Pons (tissue), 1 donor: ENCODE data around the gene TMEM126A.
"Not testable (repeated sequence)": the region's sequence is repeated elsewhere in the genome, so short reads cannot be mapped to it uniquely, and the experiment has no call there.

Experiments
- DNase-seq: peaks from one replicate; pipeline ENCODE4 v3.0.0-alpha.2; 2016; ENCODE audit warnings: low spot score

Gene TMEM126A

DNA sequence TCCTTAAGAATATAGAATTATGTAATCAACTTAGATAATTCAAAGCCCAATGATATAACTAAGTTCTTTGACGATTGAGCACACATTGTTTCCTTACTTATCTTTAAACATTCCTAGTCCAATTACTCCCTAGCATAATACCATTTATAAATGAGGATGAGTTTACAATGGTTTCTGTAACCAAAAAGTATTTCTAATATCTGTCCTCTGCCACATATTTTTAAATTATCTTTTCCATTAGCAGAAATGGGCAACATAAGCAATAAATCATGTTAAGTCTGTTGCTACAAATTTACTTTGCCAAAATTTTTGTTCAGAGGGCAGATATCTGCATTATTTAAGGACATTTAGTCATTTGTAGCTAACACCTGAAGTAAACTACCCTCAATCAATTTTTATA lies 10.4 kb downstream of the TMEM126A start:
- DNase-seq: no peak

GRCh38 chr11:85661972-85662664 lies 14.4 kb downstream of the TMEM126A start:
- DNase-seq: no peak

- DNase-seq: no peak
Measured at GRCh38 chr11:85663080-85663752, 15.4 kb downstream of the TMEM126A start.

GRCh38 chr11:85663753-85664614 lies 16.2 kb downstream of the TMEM126A start:
- DNase-seq: peak; percentile 74

DNA sequence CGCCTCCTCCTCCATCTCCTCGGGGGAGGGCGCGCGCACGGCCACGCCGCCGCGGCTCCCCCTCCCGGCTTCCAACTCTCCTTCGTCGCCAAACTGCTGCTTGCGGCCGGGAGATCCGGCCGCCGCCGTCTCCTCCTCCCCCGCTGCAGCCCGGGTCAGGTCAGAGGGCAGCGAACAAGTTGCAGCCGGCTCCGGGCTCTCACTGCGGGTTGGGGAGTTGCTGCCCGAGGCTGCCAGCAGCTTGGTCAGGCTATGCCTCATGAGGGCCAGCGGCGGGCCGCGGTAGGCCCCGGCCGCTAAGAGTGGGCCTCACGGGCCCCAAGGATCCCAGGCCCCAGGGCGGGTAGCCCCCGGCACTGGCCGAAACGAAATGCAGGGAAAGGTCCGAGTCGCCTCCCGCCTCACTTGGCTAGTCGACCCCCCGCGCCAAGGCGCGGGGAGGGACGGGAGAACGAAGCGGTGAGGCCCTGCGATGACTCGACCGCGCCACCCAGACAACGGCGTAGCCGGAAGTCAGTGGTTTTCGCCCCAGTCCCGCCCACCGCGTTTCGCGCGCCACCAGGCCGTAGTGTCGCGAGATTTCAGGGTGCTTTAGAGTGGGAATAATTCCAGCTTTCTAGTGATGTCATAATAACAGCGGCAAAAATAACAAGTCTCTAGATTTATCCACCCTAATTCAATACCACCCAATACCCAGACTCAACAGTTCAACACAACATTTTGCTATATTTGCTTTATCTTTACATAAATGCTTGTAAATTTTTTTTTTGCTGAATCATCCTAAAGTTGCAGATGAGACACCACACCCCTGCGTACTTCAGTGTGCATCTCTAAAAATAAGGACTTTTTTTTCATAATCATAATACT lies 17.1 kb downstream of the TMEM126A start, which contains the start of gene CREBZF:
TSS of gene CREBZF (minus strand) at position 515 of the 867 bp plus-strand sequence. CDS start at position 261, 254 bp downstream.
- peak; percentile 96 for DNase-seq

DNA sequence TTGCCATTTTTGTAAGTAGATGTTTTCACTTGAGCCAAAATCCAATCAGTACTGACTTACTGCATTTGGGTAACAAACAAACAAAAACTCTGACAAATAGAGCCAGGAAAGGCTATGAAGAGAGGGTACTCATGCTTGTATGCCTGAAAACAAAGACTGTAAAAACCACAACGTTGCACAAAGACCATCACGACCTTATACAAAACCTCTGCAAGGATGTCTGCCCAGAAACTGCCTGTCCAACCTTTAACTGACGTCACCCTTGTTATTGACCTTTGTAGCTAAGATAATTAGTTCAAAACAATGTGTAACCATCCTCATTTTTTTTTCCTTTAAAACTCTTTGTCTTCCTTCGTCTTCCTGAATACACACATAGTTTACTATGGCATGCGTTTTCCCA lies 18.0 kb downstream of the TMEM126A start:
- no peak for DNase-seq

- no peak for DNase-seq
Measured at GRCh38 chr11:85666687-85667086, 18.9 kb downstream of the TMEM126A start.

- no peak for DNase-seq
Measured at GRCh38 chr11:85668157-85668556, 20.4 kb downstream of the TMEM126A start.

DNA sequence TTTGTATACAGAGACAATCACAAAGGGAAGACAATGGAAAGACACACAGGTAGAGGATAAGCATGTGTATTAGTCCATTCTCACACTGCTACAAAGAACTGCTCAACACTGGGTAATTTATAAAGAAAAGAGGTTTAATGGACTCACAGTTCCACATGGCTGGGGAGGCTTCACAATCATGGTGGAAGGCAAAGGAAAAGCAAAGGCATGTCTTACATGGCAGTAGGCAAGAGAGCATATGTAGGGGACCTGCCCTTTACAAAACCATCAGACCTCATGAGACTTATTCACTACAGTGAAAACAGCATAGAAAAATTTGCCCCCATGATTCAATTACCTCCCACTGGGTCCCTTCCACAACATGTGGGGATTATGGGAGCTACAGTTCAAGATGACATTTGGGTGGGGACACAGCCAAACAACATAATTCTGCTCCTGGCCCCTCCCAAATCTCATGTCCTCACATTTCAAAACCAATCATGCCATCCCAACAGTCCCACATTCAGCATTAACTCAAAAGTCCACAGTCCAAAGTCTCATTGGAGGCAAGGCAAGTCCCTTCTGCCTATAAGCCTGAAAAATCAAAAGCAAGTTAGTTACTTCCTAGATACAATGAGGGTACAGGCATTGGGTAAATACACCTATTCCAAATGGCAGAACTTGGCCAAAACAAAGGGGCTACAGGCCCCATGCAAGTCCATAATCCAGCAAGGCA lies 23.3 kb downstream of the TMEM126A start:
- DNase-seq: not testable (repeated sequence)

- DNase-seq: no peak
Measured at GRCh38 chr11:85672105-85672902, 24.5 kb downstream of the TMEM126A start.

DNA sequence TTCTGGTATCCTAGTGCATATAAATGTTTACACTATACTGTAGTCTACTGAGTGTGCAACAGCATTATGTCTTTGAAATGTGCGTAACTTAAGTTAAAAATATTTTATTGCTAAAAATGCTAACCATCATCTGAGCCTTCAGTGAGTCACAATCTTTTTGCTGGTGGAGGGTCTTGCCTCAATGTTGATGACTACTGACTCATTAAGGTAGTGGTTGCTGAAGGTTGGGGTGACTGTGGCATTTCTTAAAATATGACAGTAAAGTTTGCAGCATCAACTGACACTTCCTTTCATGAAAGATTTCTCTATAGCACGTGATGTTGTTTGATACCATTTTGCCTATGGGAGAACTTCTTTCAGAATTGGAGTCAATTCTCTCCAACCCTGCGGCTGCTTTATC lies 25.6 kb downstream of the TMEM126A start:
- no peak for DNase-seq

DNA sequence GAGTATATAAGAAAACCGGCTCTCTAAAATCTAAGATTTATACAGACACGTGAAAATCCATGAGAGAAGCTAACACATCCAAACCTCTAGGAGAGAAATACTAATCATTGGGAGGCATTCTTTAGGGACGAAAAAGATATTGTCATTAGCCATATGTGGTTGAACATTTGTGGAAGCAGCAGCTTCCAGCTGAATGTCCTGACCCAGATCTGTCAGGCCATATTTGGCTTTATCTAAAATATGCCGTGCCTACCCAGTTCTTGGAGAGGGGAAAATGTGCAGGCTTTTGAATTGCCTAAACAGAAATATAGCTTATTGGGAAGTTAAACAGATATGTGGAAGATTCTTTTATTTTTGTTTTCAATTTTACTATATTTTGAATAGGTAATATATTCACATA lies 31.8 kb downstream of the TMEM126A start:
- DNase-seq: no peak

GRCh38 chr11:85680897-85681296 lies 33.1 kb downstream of the TMEM126A start:
- no peak for DNase-seq

GRCh38 chr11:85682330-85683305 lies 34.9 kb downstream of the TMEM126A start:
- peak; percentile 38 for DNase-seq

DNA sequence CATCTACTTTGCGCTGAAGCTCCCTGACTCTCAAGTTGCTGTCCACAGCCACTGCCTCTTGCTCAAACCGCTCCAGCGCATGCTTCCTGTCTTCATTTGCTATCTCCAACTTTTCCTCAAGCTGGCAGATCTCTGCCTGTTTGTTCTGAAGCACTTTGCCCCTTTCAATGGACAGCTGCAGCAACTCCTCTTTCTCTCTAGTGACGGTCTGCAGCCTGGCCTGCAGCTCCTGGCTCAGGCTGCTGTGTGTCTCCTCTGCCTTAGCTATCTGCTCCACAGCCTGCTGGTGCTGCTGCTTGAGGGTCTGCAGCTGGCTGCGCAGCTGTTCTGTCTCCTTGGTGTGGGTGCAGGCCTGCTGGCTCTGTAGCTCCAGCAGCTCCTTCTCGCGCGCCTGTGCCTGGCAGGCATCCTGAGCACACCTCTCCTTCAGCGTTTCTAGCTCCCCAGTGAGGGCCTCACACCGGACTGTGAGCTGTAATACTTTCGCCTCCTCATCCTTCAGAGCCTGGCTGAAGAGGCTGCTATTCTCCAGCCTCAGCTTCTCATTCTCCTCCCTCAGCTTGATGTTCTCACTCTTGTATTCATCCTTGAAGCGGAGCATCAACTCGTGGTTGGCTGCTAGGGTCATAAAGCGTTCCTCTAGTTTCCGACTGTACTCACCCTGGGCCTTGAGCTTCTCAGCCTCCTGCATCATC lies 37.5 kb downstream of the TMEM126A start:
- peak; percentile 29 for DNase-seq

DNA sequence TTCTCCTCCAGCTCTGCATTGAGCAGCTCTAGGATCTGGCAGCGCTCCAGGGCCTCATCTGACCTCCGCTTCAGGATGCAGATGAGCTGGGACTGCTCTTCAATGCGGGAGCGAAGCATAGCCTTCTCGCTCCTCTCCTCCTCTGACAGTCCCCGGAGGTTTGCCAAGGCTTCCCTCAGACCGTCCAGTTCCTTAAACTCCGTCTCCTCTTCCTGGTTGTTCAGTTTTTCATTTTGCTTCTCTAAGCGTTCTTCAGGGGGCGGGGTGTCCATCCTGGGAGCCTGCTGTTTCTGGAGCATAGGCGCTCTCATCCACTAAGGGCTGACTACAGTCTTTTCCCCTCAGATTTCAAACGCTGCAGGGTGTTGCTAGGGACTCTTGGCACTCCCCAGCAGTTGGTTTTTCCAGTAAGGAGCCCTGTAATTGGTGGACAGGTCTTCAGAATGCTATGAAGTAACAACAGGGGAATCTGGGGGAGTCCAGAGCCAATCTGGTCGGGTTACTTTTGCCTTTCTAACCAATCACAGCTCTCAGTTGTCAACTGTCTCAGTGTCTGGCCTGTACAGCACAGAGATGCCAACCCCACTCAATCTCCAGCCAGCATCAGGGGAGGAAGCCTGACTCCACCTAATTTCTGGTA lies 38.2 kb downstream of the TMEM126A start, which contains the start of gene CCDC89:
TSS of gene CCDC89 (minus strand) at position 376 of the 640 bp plus-strand sequence. CDS start at position 311, 65 bp downstream.
- peak; percentile 93 for DNase-seq

- peak; percentile 77 for DNase-seq
Measured at GRCh38 chr11:85694385-85694980, 46.7 kb downstream of the TMEM126A start.
